NCI-H1436 (cell line): ENCODE data around the gene INPP5A.

Experiments used
- DNase-seq: peaks from one replicate; lab custom pipeline; 2025; lab: John Stamatoyannopoulos, UW

The INPP5A gene

DNA sequence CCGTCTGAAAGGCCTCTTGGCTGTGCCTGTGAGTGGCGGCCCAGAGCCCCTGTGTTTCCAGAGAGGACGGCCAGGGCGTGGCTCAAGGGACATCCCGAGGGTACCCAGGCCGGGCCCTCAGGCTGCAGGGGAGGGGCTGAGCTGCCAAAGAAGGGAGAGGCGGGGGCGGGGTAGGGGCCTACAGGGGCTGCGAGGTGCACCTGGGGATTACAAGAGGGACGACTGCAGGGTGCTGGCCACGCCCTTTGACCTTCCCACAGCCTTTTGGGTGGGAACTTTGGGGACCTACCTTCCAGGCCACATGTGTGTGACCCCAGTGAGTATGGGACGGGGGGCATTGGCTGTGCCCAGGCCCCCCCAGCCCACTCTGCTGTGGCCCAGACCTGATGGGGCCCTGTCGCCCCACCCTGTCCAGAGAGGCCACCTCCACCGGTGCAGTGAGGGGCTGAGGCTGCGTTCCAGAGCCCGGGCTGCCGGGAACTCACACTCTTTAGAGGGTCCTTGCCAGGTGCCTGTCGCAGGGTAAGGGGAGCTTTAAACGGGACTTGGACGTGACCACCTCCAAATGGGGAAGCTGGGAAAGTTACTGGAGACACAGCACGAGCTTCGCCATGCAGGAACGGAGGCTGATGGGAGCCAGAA is 267.3 kb downstream of the INPP5A start:
- no peak for DNase-seq

DNA sequence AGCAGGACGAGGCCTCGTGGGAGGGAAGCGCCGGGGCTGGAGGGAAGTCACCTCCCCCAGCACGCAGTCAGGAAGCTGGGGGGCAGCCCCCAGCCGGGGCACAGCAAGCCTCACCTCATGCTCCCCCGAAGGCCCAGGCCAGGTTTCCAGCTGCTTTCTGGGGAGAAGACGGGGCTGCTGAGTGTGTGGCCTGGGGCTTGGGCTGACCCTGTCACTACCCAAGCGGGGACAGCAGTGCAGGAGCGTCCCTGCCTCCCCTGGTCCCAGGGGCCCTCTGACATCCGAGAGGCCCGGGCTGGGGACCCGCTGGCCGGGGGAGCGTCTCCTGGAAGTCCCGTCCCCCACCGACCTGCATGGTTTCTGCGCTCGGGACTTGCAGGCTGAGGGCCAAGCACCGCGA is 268.0 kb downstream of the INPP5A start:
- DNase-seq: no peak

DNA sequence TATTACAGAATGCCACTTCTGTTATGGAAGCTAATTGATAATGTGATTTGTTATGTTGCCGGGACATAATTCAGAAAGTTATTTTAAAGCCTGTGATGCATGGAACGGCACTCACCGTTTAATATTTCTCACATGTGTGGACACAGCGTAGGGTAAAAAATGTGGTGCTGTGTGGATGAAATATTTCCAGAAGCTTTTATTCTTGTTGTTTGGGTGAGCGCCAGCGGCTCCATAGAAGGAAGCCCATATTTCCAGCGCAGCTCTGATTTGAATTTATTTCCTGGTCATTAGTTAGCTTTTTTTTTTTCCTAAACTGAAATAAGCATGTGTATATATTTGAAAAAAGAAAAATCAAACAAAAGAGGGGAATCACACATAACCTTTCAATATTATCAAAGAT is 268.5 kb downstream of the INPP5A start:
- DNase-seq: no peak

DNA sequence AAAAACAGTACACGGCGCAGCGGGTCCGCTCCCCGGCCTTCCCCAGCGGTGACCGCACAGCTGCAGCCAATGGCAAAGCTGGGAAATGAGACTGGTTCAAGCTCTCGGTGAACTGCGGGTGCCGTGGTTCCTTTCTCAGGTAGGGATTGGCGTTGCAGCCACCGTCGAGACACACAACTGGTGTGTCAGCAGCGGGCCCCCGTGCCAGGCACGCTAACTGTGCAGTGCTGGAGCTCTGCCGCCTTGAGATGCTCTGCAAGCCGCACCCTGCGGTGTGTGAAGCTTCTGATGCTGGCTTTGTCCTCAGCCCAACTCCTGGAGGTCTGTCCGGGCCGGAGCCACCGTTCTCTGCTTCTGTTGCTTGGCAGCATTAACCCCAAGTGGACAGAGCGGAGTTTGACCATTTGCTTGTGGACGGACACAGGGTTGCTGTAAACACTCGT is 269.0 kb downstream of the INPP5A start:
- DNase-seq: no peak

DNA sequence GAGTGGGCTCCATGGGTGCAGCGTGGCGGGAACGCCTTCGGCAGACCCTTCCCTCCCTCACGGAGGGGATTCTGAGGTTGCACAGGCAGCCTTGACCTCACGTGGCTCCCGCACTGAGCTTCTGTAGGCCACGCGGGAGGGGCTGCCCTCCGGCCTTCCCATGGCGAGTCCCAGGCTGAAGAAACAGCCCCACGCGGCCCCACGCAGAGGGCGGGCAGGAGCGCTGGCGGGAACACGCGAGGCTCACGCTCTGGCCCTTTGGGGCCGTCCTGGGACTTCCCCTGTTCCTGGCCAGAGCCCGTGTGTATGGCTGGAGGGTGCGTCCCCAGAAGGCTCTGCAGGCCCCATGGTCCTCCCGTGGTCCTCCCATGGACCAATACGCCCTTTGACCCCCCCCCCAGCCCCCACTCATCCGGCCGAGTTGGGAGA is 270.0 kb downstream of the INPP5A start:
- DNase-seq: no peak

DNA sequence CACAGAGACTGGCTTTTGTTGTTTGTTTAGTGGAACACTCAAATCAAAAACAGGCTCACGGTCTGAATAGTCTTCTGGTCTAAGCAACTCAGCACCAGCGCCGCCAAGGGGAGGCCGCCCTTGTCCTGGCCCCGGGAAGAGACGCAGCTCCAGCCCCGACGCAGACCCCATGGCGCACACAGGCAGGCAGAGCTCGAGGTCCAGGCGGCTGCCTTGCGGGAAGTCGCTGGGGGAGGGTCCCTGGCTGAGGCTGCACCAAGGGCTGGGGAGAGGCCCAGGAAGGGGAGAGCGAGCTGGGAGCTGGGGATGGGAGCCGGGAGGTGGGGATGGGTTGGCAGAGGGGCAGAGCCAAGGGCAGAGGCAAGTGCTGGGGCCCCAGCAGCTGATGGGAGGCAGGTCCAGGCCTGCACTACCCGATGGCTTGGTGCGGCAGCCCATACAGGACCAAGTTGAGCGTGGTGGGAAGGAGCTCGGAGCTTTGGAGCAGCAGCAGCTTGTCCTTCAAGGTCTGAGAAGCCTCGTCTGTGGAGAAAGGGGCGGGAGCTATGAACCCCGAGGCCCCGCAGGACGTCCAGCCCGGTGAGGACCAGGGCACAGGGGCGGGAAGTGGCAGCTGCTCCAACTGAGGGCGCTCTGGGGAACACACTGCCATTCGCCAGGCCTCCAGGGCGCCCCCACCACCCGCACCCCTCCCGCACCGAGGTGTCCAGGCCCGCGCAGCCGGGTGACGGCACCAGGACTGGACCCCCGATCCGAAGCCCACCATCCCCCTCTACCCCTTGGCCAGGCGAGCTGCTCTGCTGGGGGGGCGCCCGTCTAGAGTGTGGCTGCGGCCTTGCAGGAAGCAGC is 271.0 kb downstream of the INPP5A start:
- DNase-seq: no peak

DNA sequence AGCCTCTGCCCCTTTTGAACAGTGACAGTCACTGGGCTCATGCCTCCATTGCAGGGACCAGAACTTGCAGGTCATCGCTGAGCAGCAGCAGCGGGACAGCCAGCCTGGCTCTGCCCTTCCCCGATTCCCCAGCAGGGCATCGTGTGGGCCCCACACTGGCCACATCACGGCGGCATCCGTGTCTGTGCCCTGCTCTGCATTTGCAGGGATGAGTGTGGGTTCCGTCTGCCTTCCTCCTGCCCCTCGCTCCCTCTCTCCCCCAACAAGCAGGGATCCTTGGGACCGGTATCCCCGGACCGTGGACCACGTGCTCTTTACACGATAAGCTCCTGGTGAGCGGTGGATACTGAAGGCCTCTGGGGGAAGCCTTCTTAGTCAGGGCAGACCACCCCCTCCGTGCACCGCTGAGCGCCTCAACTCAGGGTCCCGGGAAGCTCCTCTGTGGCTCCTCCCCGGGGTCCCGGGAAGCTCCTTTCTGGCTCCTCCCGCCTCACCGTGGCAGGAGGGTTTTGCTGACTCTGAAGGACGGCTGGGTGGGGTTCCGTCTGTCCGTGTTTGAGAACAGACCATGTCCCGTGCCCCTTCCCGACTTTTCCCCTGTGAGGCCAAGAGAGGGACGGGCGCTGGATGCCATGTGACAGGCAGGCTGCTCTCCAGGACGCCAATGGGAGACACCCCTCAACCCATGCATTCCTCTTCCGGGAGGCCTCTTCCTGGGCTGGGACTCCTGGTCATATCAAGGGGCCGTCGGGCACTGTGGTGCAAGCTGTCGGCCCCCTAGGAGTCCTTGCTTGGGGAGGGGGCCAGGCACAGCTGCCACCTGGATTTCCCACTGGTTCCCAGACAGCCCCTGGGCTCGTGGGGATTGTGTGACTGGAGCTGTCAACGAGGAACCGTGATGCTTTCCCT is 271.9 kb downstream of the INPP5A start:
- no peak for DNase-seq

DNA sequence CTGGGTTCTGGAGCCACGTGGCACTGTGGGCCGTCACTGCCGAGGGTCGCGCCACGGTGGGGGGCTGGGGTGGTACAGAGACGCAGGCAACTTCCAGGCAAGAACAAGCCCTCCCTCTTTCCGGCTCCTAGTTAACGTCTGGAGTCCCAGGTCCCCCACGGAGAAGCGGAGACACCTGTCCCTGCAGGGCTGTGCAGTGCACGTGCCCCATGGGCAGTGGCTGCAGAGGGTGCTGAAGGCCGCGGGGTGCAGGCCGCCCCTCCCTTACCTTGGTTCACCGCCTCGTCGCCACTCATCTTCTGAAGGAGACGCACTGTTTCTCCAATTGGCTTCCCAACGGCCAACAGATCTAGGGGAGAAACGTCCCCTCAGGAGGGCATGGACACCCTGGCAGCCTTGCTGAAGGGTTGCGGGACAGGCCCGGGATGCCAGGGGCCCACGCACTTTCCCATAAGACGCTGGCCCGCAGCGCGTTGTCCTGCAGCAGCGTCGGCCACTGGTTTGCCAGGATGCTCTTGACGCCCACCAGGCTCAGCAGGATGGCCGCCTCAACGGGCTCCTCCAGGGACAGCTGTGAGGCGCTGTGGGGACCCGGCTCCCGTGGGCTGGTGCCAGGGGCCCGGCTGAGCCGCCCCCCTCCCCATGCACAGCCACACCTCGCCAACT is 272.7 kb downstream of the INPP5A start:
- no peak for DNase-seq

DNA sequence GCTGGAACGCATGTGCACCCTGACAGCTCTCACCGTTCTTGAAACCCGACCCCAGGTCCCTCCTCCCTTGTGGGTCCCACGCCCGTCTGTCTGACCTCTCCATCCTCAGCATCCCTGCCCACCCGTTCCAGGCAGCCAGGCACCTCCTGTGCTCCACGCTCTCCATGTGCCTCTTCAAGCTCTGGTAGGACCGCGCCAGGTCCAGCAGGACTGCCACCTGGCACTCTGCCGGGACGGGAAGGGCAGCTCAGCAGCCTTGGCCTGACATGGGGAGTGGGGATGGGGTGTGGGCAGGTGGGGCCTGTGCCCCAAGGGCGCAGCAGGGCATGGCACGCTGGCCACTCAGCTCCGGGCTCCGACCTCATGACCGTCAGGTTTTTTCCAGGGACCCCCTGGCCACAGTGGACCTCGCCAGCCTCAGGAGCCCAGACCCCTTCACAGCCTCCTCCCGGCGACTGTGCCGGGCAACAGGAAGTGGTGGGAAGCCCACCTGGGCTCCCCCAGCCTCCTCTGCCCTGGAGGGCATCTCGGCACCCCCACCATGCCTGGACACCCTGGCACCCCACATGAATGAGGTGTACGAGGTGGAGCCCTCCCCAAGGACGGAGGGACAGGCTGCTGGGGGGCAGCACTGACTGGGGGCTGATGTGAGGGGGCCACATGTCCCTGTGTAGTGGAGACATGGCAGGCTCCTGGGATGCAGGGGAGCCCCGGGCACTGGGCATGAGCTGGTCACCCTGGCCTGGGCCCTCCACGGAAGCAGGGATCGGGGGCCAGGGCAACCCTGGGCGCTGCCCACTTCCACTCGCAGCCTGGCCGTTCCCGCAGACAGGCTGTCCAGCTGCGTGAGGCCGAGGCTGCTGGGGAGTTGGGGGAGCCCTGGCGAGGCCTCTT is 273.5 kb downstream of the INPP5A start:
- no peak for DNase-seq

DNA sequence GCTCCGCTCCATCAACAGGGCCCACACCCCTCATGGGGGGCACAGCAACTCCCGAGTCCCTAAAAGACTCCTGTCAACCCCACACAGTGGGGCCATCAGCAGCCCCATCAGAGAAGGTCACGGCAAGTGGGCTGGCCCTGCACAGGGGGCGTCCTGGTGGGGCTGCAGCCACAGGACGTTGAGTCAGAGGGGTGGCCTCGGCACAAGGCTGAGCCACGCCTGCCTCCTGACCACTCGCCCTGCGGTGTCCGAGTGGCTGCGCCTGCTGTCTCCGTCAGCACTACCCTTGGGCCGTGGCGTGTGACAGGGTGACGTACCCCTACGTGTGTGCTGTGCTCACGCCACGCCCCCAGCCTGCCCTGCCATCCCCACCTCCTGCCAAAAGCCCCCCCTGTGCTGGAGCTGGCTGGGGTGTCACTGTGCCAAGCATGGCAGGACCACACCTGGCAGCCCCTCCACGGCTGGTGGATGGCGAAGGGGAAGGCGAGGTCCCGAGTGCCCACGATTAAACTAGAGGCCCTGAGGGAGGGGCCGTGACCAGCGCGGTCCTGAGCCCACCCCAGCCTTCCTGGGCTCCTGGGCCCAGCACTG is 274.4 kb downstream of the INPP5A start:
- no peak for DNase-seq

DNA sequence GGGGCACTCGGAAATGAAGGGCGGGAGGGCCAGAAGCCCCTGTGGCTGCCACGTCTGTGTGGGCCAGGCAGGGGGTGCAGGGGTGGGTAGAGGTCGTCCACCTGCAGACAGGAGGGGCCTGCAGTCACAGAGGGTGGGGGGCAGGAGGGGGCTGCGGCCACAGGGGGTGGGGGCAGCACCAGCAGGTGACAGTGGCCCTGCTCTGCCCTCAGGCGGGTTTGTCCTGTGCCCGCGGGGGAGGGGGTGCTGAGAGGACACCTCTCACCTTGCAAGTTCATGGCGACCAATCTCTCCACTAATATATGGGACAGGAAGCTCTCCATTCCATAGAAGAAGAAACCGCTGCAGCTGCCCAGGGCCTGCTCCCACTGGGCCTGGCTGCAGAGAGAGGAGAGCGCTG is 274.9 kb downstream of the INPP5A start:
- no peak for DNase-seq

DNA sequence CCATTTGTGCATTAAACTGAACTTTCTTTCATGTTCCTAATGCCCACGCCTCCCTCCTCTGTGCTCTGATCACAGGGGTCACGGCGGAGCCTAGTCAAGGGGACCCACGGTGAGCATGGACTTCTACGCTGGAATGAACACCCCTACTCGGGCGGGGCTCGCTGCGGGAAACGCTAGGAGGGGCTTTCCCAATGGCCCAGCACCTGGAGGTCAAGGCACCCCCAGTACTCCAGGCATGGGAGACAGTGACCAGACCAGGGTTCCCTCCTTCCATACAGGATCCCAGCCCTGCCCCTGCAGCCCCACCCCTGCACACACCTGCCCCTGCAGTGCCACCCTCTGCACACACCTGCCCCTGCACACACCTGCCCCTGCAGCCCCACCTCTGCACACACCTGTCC is 275.4 kb downstream of the INPP5A start:
- no peak for DNase-seq

DNA sequence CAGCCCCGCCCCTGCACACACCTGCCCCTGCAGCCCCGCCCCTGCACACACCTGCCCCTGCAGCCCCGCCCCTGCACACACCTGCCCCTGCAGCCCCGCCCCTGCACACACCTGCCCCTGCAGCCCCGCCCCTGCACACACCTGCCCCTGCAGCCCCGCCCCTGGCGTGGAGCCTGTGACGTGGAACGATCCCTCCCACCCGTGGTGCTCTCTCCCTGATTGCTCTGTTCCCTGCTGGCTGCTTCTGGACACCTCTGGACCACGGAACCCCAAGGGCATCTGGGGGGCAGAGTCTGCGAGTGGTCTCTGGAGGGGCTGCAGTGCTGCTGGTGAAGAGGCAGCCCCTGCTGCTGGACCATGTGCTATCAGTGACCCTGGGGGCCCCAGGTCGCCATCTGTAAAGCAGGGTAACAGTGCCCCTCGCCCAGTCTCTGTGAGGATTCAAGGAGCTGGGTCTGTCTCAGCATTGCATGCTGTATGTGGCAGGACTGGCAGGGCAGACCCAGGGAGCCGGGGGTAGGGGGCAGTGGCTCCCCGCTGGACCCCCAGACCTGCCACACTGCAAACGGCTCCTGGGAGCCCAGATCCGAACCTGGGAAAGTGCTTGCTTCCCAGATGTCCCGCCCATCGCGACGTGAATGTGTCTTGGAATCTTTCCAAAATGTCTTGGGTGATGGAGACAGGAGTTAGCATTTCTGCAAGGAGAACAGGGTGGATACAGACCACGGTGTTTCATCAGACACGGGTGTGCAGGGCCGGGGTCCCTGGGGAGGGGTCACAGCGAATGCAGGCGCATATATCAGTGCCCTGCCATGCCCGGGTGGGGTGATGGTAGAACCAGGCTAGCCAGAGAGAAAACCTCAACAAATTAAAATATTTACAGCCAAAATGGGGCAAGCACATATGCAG is 276.2 kb downstream of the INPP5A start:
- DNase-seq: no peak

DNA sequence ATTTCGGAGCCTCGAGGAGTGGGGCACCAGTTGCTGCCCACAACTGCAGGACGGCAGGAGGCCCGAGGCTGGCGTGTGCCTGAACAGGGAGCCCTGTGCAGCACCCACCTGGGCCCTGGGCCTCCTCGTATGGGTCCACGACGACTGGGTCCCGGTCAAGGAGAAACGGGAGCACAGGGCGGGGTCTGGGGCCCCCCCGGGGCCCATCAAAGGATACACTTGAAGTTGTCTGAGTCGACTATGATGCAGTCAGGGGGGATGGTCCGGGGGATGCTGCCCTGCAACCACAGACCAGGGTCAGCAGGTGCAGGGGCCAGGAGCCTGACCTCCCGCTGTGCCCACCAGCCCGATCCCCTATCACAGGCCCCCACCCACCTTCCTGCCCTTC is 276.9 kb downstream of the INPP5A start:
- DNase-seq: no peak

DNA sequence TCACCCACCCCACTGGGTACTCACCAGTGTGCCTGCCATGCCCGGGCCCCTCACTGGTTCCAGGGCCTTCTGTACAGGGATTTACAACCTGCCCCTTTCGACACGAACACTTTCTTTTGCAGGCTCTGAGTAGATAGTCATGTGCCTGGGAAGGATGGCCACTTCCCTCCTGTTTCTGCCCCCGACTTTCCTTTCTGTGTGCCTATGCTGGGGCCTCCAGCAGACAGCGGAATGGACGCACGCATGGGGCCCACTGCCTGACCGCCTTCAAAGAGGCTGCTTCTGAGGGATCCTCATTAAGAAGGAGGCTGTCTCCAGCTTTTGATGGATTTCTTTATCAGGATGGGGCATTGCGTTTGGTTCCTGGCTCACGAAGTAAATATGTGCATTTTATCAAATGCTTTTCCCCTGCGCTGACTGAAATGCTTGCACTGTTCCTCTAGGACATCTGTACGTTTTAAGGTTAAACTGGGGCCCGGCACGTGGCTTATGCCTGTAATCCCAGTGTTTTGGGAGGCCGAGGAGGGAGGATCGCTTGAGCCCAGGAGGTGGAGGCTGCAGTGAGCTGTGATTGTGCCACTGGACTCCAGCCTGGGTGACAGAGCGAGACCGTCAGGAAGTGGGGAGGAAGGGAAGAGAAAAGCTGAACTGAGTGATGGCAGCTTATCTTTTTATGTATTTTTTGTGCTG is 277.7 kb downstream of the INPP5A start:
- no peak for DNase-seq

DNA sequence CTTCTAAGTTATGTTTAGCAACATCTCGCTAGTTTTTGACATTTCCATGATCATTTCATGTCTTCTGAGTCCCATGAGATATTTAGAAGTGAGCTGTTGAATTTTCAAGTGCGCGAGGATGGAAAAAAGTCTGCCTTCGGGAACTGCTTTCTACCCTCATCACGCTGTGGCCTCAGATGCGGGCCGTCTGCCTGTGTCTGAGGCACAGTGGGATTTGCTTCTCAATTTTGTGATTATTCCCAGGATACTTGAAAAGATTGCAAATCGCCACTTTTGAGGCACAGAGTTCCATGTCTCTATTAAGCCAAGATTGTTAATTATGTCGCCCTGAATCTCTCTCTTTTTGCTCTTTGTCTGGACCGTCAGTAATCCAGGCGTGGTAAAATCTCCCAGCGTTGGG is 279.1 kb downstream of the INPP5A start:
- DNase-seq: no peak

DNA sequence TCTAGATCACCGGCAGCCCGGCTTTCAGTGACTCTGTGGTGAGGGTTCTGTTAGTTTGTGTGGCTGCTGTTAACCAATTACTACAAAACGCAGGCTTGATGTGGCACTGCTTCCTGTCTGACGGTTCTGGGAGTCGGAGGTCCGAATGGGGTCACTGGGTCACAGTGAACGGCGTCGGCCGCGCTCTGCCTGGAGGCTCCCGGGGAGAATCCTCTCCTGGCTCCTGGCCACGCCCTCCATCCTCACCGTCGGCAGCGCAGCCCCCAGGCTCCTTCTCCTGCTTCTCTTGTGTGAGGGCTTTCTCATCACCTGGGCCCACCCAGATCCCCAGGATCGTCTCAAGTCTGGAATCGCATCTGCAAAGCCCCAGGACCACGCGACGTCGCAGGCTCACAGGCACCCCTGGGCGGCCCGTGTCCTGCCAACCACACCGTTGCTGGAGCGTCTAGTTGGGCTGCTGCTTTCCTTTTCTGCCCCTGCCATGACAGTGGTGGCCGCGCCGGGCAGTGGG is 280.2 kb downstream of the INPP5A start:
- no peak for DNase-seq

DNA sequence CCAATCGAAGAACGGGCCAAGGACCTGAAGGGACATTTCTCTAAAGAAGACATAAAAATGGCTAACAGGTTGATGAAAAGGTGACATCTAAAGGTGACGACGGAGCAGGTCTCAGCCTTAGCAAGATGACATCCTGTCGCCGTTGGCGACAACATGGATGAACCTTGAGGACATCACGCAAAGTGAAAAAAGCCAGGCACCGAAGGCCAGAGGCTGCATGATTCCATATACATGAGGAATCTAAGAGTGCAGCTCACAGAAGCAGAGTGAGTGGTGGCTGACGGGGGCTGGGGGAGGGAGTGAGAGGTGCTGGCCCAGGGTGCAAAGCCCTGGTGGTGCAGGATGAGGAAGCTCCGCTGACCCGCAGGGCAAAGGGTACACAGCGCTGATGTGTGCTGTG is 282.5 kb downstream of the INPP5A start:
- DNase-seq: no peak
